GM19397 (cell line): ENCODE measurements around the gene HSPB7.
"Not testable (repeated sequence)": the region's sequence is repeated elsewhere in the genome, so short reads cannot be mapped to it uniquely, and the experiment has no call there.

ENCODE experiments used
- ATAC-seq: cut with Tn5 transposase; IDR thresholded peaks from one replicate; pipeline ENCODE4 v1.9.1; 2021; ENCODE audit warnings: mild to moderate bottlenecking, moderate library complexity; ENCODE audit not compliant: unreplicated experiment

Gene HSPB7

GRCh38 chr1:16051039-16051438, 33.2 kb upstream of the HSPB7 start:
- no peak for ATAC-seq

DNA sequence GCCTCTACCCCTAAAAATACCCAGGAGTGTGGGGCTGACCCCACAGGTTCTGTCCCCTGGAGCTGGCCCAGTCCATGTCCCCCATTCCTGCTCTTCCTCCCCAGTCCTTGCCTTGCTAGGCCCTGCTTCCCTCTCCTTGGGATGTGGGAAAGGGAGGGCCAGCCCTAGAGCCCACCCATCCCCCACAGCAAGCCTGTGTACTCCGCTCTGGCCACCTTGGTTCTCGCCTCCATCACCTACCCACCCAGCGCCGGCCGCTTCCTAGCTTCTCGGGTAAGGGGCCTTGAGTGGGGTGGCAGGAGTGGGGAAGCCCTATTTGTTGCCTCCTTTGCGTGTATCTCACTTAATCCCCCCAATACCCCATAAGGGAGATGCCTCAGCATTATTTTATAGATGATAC, 32.5 kb upstream of the HSPB7 start:
- no peak for ATAC-seq

- no peak for ATAC-seq
Measured at GRCh38 chr1:16048573-16049189, 30.8 kb upstream of the HSPB7 start.

GRCh38 chr1:16047791-16048475, 30.1 kb upstream of the HSPB7 start:
- ATAC-seq: no peak

DNA sequence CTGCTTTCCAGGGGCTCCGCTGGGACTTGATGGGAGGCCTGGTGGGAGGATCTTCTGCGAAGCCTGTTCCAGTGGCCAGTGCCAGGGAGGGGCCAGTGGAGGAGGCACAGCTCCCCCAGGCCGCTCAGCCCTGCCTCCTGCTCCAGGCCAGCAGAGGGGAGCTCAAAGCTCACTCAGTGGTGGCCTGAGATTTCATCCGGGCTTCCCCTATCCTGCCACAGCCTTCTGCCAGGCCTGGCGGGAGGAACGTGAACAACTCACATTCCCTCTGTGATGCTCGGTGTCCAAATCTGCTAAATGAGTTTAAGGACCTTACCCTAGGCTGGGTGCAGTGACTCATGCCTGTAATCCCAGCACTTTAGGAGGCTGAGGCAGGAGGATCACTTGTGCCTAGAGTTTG, 29.0 kb upstream of the HSPB7 start:
- no peak for ATAC-seq

- ATAC-seq: no peak
Measured at GRCh38 chr1:16043950-16044349, 26.1 kb upstream of the HSPB7 start.

DNA sequence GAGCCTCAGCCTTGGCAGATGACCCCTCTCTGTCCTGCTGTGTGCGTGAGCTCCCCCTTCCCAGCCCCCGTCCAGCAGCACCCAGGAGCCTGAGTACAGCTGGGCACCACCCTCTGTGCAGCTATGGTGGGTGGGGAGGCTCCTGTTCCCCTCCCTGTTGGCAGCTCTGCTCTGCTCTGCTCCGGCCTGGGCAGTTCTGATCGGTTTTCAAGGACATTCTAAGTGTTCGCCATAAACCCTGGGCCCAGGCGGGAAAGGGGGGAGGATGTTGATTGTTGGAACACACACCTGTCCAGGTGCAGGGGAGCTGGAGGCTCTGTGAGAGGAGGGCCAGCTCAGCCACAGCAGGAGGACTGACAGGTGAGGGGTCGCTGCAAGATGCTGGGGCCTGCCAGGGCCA, 25.7 kb upstream of the HSPB7 start, which contains the start of gene CLCNKB:
CLCNKB (plus strand) TSS at position 262 of the 400 bp plus-strand sequence. CDS start 711 bp downstream, outside the sequence.
- no peak for ATAC-seq

GRCh38 chr1:16042654-16043053, 24.8 kb upstream of the HSPB7 start:
- not testable (repeated sequence) for ATAC-seq

GRCh38 chr1:16042096-16042495, 24.3 kb upstream of the HSPB7 start:
- ATAC-seq: no peak

- ATAC-seq: no peak
Measured at GRCh38 chr1:16041200-16041599, 23.4 kb upstream of the HSPB7 start.

DNA sequence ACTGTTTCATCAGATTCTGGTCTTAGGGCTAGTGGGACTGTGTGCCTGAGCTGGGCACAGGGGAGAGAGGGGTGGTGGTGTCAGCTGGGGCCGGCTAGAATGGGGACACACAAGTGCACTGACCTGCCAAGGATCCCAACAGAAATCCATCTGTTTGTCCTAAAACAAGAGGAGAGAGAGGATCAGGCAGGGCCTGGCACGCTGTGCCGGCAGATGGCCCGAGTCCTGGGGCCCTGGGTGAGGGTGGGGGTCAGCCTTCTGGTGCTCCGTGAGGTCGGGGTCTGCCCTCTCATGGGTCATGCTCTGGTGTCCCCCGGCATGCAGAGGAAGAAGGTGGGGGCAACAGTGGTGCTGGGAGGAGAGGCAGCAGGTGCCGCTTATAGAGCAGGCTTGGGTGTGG, 22.0 kb upstream of the HSPB7 start:
- not testable (repeated sequence) for ATAC-seq

GRCh38 chr1:16038620-16038912, 20.7 kb upstream of the HSPB7 start:
- ATAC-seq: no peak

DNA sequence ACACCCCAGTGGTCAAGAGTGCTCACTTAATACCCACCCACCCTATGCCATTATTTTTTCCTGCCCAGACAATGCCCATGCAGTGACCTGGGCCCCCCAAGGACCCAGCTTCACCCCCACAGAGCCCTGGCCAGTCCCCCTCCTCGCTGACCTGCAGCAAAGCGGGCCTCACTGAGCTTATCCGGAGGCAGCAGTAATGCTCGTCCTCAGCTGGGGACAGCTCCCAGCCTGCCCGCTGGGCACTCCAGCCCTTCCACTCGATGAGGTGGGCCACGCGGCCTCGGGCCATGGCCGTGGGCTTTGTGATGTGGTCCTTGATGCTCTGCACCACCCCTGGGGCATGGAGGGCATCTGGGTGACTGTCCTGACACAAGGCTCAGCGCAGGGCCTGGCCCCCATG, 18.6 kb upstream of the HSPB7 start:
- ATAC-seq: not testable (repeated sequence)

DNA sequence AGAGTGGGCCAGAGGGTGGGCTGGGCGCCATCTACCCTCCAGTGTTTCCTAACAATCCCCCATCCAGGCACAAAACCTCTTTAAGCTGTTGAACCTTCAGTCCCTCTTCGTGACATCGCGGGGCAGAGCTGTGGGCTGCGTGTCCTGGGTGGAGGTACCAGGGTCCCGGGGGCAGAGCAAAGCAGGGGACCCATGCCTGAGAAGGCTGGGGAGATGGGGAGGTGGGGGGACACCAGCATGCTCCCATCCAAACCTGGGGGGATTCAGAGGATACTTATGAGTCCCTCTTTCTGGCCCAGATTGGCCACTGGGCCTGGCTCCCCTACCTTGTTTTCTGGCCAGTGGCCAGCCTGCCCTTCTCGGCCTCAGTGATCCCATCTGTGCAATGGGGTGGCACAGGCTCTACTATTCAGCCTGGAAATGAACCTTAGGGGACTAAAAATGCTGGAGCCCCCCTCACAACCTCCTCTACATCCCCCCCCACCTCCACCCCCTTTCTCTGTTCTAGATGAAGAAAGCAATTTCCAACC, 15.3 kb upstream of the HSPB7 start:
- not testable (repeated sequence) for ATAC-seq

DNA sequence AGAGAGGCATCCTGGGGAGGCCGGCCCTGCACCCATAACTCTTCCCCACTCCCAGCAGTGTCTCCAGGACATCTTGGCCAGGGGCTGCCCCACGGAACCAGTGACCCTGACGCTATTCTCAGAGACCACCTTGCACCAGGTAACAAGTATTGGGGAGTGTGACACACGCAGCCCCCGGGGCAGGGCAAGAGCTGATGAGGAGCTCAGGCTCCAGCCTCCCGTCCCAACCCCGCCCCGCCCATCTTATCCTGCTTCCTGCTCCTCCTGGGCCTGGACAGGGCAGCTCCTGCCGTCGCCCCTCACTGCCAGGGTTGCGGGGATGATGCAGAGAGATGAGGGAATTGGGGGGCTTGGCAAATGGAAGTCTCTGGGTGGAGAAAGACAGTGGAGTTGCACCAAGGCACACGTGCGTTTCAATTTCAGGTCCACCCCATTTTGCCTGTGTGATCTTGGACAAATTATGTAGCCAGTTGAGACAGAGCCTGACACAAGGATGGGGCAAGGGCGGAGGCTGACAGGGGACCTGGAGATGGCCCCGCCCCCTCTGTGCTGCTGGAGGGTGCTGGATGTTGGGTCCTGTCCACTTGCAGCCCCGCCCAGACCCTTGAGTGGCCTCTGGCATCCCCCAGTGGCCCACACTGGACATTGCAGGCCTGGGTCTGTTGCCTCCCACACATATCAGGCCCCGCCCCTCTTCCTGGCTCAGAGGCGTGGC, 14.7 kb upstream of the HSPB7 start:
- ATAC-seq: no peak

DNA sequence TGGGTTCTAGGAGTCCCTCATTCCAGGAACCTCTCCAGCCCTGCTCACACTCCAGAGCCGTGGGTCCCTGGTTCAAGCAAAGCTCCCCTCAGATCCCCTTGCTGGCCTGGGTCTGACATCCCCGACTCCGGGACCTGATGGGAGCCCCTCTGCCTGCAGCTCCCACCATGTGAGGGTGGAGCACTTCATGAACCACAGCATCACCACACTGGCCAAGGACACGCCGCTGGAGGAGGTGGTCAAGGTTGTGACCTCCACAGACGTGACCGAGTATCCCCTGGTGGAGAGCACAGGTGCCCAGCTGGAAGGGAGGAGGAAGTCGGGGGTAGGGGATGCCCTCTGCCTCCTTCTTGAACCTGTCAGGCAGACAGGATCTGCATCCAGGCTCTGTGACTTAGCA, 13.7 kb upstream of the HSPB7 start:
- no peak for ATAC-seq

- ATAC-seq: no peak
Measured at GRCh38 chr1:16029288-16029687, 11.4 kb upstream of the HSPB7 start.

DNA sequence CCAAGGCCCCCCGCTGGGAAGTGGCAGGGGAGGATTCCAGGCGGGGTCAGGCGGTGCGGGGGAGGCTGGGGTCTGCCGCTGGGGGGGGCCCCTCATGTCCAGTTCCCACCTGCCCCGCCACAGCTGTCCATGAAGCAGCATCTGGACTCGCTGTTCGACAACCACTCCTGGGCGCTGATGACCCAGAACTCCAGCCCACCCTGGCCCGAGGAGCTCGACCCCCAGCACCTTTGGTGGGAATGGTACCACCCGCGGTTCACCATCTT, 11.1 kb upstream of the HSPB7 start:
- ATAC-seq: not testable (repeated sequence)

- ATAC-seq: no peak
Measured at GRCh38 chr1:16028237-16029002, 10.6 kb upstream of the HSPB7 start.

DNA sequence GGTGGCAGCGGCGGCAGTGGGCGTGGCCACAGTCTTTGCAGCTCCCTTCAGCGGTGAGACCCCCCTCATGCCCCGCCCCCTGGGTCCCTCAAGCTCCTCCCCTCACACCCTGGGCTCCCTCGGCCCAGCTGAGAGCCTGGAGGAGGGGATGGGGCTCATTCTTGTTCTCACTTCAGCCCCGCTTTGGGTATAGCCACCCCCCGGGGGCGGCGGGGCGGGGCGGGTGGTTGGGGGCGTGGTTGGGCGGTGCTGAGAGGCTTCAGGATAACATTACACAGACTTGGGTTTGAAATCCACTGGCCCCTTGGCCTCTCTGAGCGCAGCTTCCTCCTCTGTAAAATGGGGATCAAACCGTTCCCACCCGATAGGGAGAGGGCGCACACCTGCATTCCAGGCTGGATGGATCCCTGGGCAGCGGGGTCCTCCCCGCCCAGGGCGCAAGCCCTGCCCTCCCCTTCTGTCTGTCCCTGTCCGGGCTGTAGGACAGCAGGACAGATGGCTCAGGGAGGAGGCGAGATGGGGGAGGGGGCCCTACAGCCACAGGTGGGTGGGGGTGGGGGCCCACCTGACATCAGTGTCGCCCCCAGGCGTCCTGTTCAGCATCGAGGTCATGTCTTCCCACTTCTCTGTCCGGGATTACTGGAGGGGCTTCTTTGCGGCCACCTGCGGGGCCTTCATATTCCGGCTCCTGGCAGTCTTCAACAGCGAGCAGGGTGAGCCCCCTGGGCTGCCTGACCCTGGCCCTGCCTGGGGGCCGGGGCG, 9.1 kb upstream of the HSPB7 start:
- no peak for ATAC-seq

DNA sequence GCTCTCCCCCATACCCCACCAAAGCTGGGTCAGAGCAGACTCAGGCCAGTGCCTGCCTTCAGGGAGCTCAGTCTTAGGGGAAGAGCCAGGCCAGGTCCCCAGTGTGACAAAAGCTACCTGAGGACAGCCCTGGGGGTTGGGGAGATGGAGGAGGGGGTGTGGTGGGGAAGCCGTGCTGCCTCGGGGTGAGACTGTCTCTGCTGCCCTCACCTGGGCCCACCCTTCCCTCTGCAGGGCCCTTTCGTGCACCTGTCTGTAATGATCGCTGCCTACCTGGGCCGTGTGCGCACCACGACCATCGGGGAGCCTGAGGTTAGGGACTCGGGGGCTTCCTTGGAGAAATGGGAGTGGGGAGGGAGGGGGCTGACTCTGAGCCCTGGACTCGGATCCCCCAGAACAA, 8.5 kb upstream of the HSPB7 start:
- not testable (repeated sequence) for ATAC-seq
